DND-41 (cell line): Measurements from ENCODE around the gene ST14.

Experiments used
- ATAC-seq: fragments of 200-7000 bp; cut with Tn5 transposase; 3 replicates; pipeline ENCODE4 v1.9.1; 2021; ENCODE audit warnings: low read depth; ENCODE audit not compliant: insufficient read depth
- DNase-seq: peaks from one replicate; pipeline ENCODE4 v3.0.0-alpha.2; 2020
- H2AFZ ChIP-seq: 2 replicates; pipeline ENCODE4 v1.6.0; 2012; ENCODE audit warnings: low read depth, low read length
- H3K27ac ChIP-seq: 2 replicates; pipeline ENCODE4 v1.5.1; 2012; ENCODE audit warnings: low read length, inconsistent platforms
- H3K27me3 ChIP-seq: fragments of 200-600 bp; sonication (generic); 2 replicates; pipeline ENCODE4 v1.6.0; 2012; ENCODE audit warnings: low read length, mild to moderate bottlenecking, inconsistent platforms; ENCODE audit not compliant: insufficient read depth, poor library complexity
- H3K36me3 ChIP-seq: 2 replicates; pipeline ENCODE4 v1.5.1; 2012; ENCODE audit warnings: low read length, inconsistent platforms; ENCODE audit not compliant: insufficient read depth
- H3K4me1 ChIP-seq: 2 replicates; pipeline ENCODE4 v1.5.1; 2012; ENCODE audit warnings: mild to moderate bottlenecking, low read length; ENCODE audit not compliant: insufficient read depth
- H3K4me2 ChIP-seq: 2 replicates; pipeline ENCODE4 v1.6.0; 2012; ENCODE audit warnings: mild to moderate bottlenecking, moderate library complexity, low read length, inconsistent platforms; ENCODE audit not compliant: insufficient read depth
- H3K4me3 ChIP-seq, 2 experiments: fragments of 200-600 bp in 1 of 2; shearing (Covaris generic) in 1 of 2; 2 replicates each; pipeline ENCODE4 v1.5.1; 2012 to 2016; ENCODE audit warnings: inconsistent platforms in 2 of 2, low read length in 2 of 2, mild to moderate bottlenecking in 2 of 2, low read depth in 1 of 2, moderate library complexity in 1 of 2
- H3K79me2 ChIP-seq: 2 replicates; pipeline ENCODE4 v1.6.0; 2012; ENCODE audit warnings: low read length, inconsistent platforms; ENCODE audit not compliant: insufficient read depth
- H3K9ac ChIP-seq: 2 replicates; pipeline ENCODE4 v1.6.0; 2012; ENCODE audit warnings: low read depth, mild to moderate bottlenecking, inconsistent platforms, low read length, moderate library complexity
- H3K9me3 ChIP-seq: 2 replicates; pipeline ENCODE4 v1.5.1; 2012; ENCODE audit warnings: low read length, moderate library complexity, mild to moderate bottlenecking, inconsistent platforms; ENCODE audit not compliant: insufficient read depth, severe bottlenecking
- H4K20me1 ChIP-seq: 2 replicates; pipeline ENCODE4 v1.6.0; 2012; ENCODE audit warnings: low read length; ENCODE audit not compliant: insufficient read depth
- EZH2 ChIP-seq: IDR thresholded peaks from 3 replicates; pipeline ENCODE4 v1.6.1; 2012; ENCODE audit warnings: borderline replicate concordance, low read depth, mild to moderate bottlenecking, moderate library complexity, low read length, inconsistent platforms; ENCODE audit not compliant: severe bottlenecking
- TF ChIP-seq, protein P1 (sequence below): IDR thresholded peaks from 2 replicates; pipeline ENCODE4 v1.5.1; 2012; ENCODE audit warnings: borderline replicate concordance, low read length, moderate library complexity, mild to moderate bottlenecking; ENCODE audit not compliant: poor library complexity, severe bottlenecking; ENCODE audit errors: extremely low read depth

Gene ST14

DNA sequence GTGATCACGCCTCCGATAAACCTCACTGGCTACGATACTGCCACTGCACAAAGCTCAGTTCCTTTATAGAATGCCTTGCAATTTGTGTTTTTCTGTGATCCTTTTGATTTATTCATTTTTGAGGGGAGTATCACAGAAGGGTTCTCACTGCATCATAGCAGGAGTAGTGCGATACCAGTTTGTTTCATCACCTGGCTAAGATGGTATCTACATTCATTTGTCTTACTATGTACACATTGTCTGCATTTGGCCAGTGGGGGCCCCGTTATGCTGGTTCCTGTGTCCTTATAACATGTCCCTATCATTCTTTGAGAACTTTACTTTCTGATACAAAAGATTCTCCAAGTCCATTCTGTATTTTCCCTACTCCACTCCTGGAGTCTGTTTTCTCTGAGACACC is 45.3 kb upstream of the ST14 start:
- H3K4me2 ChIP-seq = no peak overlapping the region
- peaks cover 23% of the 10 kb centered on the region; the same call in 1 of the 2 replicates for H3K36me3 ChIP-seq
- H3K9ac ChIP-seq = no peak overlapping the region
- no peaks in the 10 kb centered on the region for H3K79me2 ChIP-seq
- no peak overlapping the region for H3K27ac ChIP-seq
- H2AFZ ChIP-seq = no peak overlapping the region
- no peak overlapping the region for H3K4me3 ChIP-seq
- H3K9me3 ChIP-seq = no peaks in the 10 kb centered on the region
- TF ChIP-seq, protein P1, sequence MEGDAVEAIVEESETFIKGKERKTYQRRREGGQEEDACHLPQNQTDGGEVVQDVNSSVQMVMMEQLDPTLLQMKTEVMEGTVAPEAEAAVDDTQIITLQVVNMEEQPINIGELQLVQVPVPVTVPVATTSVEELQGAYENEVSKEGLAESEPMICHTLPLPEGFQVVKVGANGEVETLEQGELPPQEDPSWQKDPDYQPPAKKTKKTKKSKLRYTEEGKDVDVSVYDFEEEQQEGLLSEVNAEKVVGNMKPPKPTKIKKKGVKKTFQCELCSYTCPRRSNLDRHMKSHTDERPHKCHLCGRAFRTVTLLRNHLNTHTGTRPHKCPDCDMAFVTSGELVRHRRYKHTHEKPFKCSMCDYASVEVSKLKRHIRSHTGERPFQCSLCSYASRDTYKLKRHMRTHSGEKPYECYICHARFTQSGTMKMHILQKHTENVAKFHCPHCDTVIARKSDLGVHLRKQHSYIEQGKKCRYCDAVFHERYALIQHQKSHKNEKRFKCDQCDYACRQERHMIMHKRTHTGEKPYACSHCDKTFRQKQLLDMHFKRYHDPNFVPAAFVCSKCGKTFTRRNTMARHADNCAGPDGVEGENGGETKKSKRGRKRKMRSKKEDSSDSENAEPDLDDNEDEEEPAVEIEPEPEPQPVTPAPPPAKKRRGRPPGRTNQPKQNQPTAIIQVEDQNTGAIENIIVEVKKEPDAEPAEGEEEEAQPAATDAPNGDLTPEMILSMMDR = no peak
- TF ChIP-seq EZH2 = no peak
- peaks cover 25% of the 10 kb centered on the region for H3K4me1 ChIP-seq
- H4K20me1 ChIP-seq = no peaks in the 10 kb centered on the region
- DNase-seq (no peak), ATAC-seq (no peak)
- H3K27me3 ChIP-seq = no peaks in the 10 kb centered on the region

DNA sequence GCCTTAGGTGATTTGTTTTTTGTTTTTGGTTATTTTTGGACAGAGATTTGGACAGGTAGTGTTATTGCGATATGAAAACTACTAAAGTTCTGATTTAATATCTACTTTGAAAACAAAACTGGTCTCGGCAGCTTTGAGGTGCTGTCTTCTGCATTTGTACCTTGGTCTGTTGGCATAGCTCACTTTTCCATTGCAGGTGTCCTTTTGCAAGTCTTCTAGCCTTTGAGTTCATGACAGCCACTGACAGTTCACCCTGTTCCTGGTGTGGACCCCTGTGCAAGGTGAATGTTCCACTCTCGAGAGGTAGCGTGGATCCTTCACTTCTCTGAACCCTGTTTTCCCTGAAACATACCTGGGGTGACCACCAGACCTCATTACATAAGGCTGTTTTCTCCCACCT is 44.9 kb upstream of the ST14 start:
- Histone ChIP-seq H4K20me1 (no peaks in the 10 kb centered on the region), H3K9ac (no peak overlapping the region), H3K36me3 (peaks cover 22% of the 10 kb centered on the region; the same call in 1 of the 2 replicates), H2AFZ (no peak overlapping the region), H3K27me3 (no peaks in the 10 kb centered on the region), H3K4me3 (no peak overlapping the region), H3K4me2 (no peak overlapping the region), H3K27ac (no peak overlapping the region), H3K79me2 (no peaks in the 10 kb centered on the region), H3K9me3 (no peaks in the 10 kb centered on the region), H3K4me1 (peaks cover 27% of the 10 kb centered on the region)
- ATAC-seq = no peak
- TF ChIP-seq EZH2 = no peak
- TF ChIP-seq, protein P1 = no peak
- DNase-seq = no peak

DNA sequence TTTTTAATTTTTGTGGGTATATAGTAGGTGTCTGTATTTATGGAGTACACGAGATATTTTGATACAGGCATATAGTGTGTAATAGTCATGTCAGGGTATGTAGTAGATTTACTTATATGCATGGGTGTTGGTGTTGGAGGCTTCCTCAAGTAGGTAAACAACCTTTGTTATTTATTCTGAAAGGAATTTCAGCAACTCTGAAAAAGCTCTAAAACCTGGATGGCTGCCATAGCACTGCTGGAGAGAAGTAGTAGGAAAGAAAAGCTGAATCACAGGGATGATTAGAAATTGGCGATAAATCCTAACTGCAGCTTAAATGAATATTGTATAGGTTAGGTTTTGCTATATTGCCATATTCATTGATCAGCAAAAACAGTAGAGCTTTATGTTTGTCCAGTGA is 44.4 kb upstream of the ST14 start:
- H3K27ac ChIP-seq = no peak overlapping the region
- H3K4me3 ChIP-seq = no peak overlapping the region
- no peaks in the 10 kb centered on the region for H4K20me1 ChIP-seq
- H3K4me2 ChIP-seq = no peak overlapping the region
- no peak overlapping the region for H2AFZ ChIP-seq
- peaks cover 19% of the 10 kb centered on the region; the same call in 1 of the 2 replicates for H3K36me3 ChIP-seq
- peaks cover 27% of the 10 kb centered on the region for H3K4me1 ChIP-seq
- no peak for TF ChIP-seq EZH2
- TF ChIP-seq, protein P1 = no peak
- H3K27me3 ChIP-seq = no peaks in the 10 kb centered on the region
- ATAC-seq (no peak), DNase-seq (no peak)
- no peaks in the 10 kb centered on the region for H3K79me2 ChIP-seq
- no peak overlapping the region for H3K9ac ChIP-seq
- H3K9me3 ChIP-seq = no peaks in the 10 kb centered on the region

DNA sequence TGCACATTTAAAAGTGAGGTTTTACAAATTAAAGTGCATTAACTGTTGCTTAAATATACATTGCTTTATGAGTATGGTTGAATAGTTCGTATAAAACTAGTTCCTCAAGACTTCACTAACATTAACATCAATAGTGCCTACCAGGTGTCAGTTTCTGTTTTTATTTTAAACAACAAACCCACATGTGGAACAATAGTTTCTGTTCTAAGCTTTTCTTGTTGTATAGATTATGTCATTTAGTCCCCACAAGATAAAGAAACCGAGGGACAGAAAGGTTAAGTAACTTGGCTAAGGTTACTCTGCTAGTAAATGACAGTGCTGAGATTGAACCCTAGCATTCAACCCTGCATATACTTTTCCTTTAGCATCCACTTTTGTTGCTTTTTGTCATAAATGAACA is 41.4 kb upstream of the ST14 start:
- Histone ChIP-seq H3K27ac (peak overlapping the region; percentile 77), H3K36me3 (peaks cover 24% of the 10 kb centered on the region), H3K9ac (no peak overlapping the region), H2AFZ (no peak overlapping the region), H3K4me2 (peak overlapping the region; percentile 36; the same call in 1 of the 2 replicates), H3K79me2 (no peaks in the 10 kb centered on the region), H3K9me3 (no peaks in the 10 kb centered on the region), H3K4me3 (no peak overlapping the region), H3K4me1 (peaks cover 27% of the 10 kb centered on the region), H4K20me1 (no peaks in the 10 kb centered on the region), H3K27me3 (no peaks in the 10 kb centered on the region)
- no peak for ATAC-seq
- no peak for DNase-seq
- TF ChIP-seq, protein P1 = no peak
- no peak for TF ChIP-seq EZH2
